ENCODE data around the gene CAT.

DNA sequence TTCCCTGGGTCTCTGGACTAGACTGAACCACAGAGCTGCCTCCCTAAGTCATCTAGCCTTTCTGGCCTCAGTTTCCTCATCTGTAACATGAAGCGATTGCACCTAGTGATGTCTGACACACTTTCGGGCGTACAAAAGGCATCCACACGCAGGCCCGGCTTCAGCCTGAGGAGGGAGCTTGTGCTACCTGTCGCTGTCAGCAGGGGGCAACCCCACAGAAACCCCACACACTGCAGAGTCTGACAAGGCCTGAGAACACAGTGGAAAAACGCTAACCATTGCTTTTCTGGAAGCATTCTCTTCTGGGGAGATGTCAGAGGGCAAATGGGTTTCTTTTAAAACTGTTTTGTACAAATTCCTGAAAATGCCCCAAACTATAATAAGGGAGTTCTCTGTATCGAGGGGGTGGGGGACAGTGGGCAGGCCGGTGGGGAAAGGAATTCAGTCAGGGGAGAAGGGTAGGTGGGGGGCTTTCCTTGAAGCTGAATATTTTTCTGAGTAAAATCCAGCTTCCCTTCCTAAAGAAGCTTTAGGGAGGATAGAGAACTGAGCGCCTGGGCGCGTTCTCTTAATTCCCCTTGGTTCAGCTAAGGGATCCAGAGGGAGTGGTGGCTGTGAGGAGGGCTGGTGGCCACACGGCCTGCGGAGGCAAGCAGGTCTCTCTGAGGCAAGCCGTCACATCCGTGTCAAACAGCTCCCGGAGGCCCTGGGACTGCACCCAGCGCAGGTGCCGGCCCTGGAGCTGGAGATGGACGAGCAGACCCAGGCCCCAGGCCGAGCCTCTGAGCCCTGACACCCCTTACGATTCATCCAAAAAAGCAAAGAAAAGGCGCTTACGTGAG, 74.3 kb downstream of the CAT start:
- TF ChIP-seq, protein P1, sequence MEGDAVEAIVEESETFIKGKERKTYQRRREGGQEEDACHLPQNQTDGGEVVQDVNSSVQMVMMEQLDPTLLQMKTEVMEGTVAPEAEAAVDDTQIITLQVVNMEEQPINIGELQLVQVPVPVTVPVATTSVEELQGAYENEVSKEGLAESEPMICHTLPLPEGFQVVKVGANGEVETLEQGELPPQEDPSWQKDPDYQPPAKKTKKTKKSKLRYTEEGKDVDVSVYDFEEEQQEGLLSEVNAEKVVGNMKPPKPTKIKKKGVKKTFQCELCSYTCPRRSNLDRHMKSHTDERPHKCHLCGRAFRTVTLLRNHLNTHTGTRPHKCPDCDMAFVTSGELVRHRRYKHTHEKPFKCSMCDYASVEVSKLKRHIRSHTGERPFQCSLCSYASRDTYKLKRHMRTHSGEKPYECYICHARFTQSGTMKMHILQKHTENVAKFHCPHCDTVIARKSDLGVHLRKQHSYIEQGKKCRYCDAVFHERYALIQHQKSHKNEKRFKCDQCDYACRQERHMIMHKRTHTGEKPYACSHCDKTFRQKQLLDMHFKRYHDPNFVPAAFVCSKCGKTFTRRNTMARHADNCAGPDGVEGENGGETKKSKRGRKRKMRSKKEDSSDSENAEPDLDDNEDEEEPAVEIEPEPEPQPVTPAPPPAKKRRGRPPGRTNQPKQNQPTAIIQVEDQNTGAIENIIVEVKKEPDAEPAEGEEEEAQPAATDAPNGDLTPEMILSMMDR (IDR thresholded peaks at IDR 0.05): peak; percentile 62 to 83 (median 69)
- TF ChIP-seq POLR2A (IDR thresholded peaks at IDR 0.05): no peak

Measured in body of pancreas (tissue), 4 donors.